Neural crest cell (in vitro differentiated cells): ENCODE measurements around the gene SGTA. TPM values are rescaled to one million over a fixed set of nuclear protein-coding genes. Genes with fewer than 3 reads are reported as not detected.

Source experiments
- DNase-seq: peaks from one replicate; pipeline ENCODE4 v3.0.0; 2021; ENCODE audit warnings: low read depth, mixed read lengths, low spot score
- H3K27ac Mint-ChIP-seq: one replicate; pipeline ENCODE4 v1.8.0; 2021; ENCODE audit warnings: mild to moderate bottlenecking, mixed read lengths; ENCODE audit not compliant: unreplicated experiment
- H3K27me3 Mint-ChIP-seq: 2 replicates; pipeline ENCODE4 v1.8.0; 2021; ENCODE audit warnings: low read depth, mild to moderate bottlenecking, mixed read lengths
- H3K36me3 Mint-ChIP-seq: 2 replicates; pipeline ENCODE4 v1.8.0; 2021; ENCODE audit warnings: low read depth, mild to moderate bottlenecking, mixed read lengths
- H3K4me1 Mint-ChIP-seq: 2 replicates; pipeline ENCODE4 v1.8.0; 2021; ENCODE audit warnings: mixed read lengths
- H3K4me3 Mint-ChIP-seq: one replicate; pipeline ENCODE4 v1.8.0; 2021; ENCODE audit warnings: mild to moderate bottlenecking, mixed read lengths
- H3K9me3 Mint-ChIP-seq: 2 replicates; pipeline ENCODE4 v1.8.0; 2021; ENCODE audit warnings: mixed read lengths
- CTCF ChIP-seq: fragments of 200-600 bp; sonication (generic); conservative IDR thresholded peaks from 2 replicates; pipeline ENCODE4 v1.5.0; 2021; ENCODE audit warnings: antibody characterized with exemption, mild to moderate bottlenecking
- total RNA-seq: library from RNA; stranded (reverse); gene quantifications from 2 replicates; pipeline ENCODE4 v1.2.1, GENCODE V29; 2021

SGTA gene
- total RNA-seq, 1 donor from 2014 or later = 89.9 TPM

- Mint-ChIP-seq H3K9me3 (no peaks in the 10 kb centered on the region), H3K36me3 (peaks cover 12% of the 10 kb centered on the region), H3K27ac (peak overlapping the region; percentile 36), H3K4me1 (peaks cover 14% of the 10 kb centered on the region), H3K27me3 (no peaks in the 10 kb centered on the region), H3K4me3 (no peak overlapping the region)
- DNase-seq = no peak
- no peak for TF ChIP-seq CTCF
Measured at GRCh38 chr19:2774083-2774679, 8.9 kb downstream of the SGTA start.

- Mint-ChIP-seq H3K4me3 (no peak overlapping the region), H3K27me3 (no peaks in the 10 kb centered on the region), H3K4me1 (peaks cover 14% of the 10 kb centered on the region), H3K27ac (no peak overlapping the region), H3K9me3 (no peaks in the 10 kb centered on the region), H3K36me3 (peaks cover 12% of the 10 kb centered on the region)
- TF ChIP-seq CTCF = no peak
- no peak for DNase-seq
Measured at GRCh38 chr19:2771786-2772674, 11.0 kb downstream of the SGTA start.

- H3K27ac Mint-ChIP-seq = no peak overlapping the region
- peaks cover 6% of the 10 kb centered on the region for H3K4me1 Mint-ChIP-seq
- TF ChIP-seq CTCF = no peak
- H3K4me3 Mint-ChIP-seq = no peak overlapping the region
- H3K36me3 Mint-ChIP-seq = peaks cover 4% of the 10 kb centered on the region
- no peaks in the 10 kb centered on the region for H3K9me3 Mint-ChIP-seq
- H3K27me3 Mint-ChIP-seq = no peaks in the 10 kb centered on the region
- DNase-seq = no peak
Measured at GRCh38 chr19:2770055-2771013, 12.7 kb downstream of the SGTA start.

GRCh38 chr19:2769218-2769617 lies 13.9 kb downstream of the SGTA start:
- peaks cover under 1% of the 10 kb centered on the region for H3K4me1 Mint-ChIP-seq
- H3K4me3 Mint-ChIP-seq = no peak overlapping the region
- H3K36me3 Mint-ChIP-seq = no peaks in the 10 kb centered on the region
- H3K27me3 Mint-ChIP-seq = no peaks in the 10 kb centered on the region
- no peak for DNase-seq
- H3K27ac Mint-ChIP-seq = no peak overlapping the region
- TF ChIP-seq CTCF = no peak
- no peaks in the 10 kb centered on the region for H3K9me3 Mint-ChIP-seq
